Skin of body (tissue), 2 donors: Measurements from ENCODE around the gene KREMEN1. TPM values are rescaled to one million over a fixed set of nuclear protein-coding genes. Genes with fewer than 3 reads are reported as not detected.

Experiments used
- DNase-seq: peaks from one replicate; lab custom pipeline; 2025; lab: John Stamatoyannopoulos, UW
- total RNA-seq: library from RNA; depleted of rRNA; stranded (reverse); fragments of >200 nt; gene quantifications from one replicate; pipeline ENCODE4 v1.2.3, GENCODE V29; 2014

KREMEN1 gene
- total RNA-seq, 1 donor from 2014 or later: 30.4 TPM

GRCh38 chr22:29205252-29205593, 132.4 kb downstream of the KREMEN1 start:
- DNase-seq: no peak

GRCh38 chr22:29205594-29206371, 132.9 kb downstream of the KREMEN1 start, which contains the start of gene EMID1:
Gene EMID1 (plus strand): TSS chr22:29205896. CDS start chr22:29206039, 143 bp downstream.
- DNase-seq: no peak

GRCh38 chr22:29206372-29207242, 133.8 kb downstream of the KREMEN1 start:
- no peak for DNase-seq

GRCh38 chr22:29207243-29207550, 134.4 kb downstream of the KREMEN1 start:
- no peak for DNase-seq

- no peak for DNase-seq
Measured at GRCh38 chr22:29207562-29208501, 135.0 kb downstream of the KREMEN1 start.

- DNase-seq: no peak
Measured at GRCh38 chr22:29208502-29208862, 135.6 kb downstream of the KREMEN1 start.

- no peak for DNase-seq
Measured at GRCh38 chr22:29208879-29209623, 136.2 kb downstream of the KREMEN1 start.

GRCh38 chr22:29209624-29209929, 136.7 kb downstream of the KREMEN1 start:
- no peak for DNase-seq

GRCh38 chr22:29211066-29211465, 138.2 kb downstream of the KREMEN1 start:
- DNase-seq: no peak

GRCh38 chr22:29211466-29211865, 138.6 kb downstream of the KREMEN1 start:
- no peak for DNase-seq

- DNase-seq: no peak
Measured at GRCh38 chr22:29212743-29213142, 139.9 kb downstream of the KREMEN1 start.

- DNase-seq: no peak
Measured at GRCh38 chr22:29213493-29213892, 140.7 kb downstream of the KREMEN1 start.

GRCh38 chr22:29214232-29214631, 141.4 kb downstream of the KREMEN1 start:
- DNase-seq: no peak

- no peak for DNase-seq
Measured at GRCh38 chr22:29215012-29215860, 142.4 kb downstream of the KREMEN1 start.

- no peak for DNase-seq
Measured at GRCh38 chr22:29216011-29216872, 143.4 kb downstream of the KREMEN1 start.

- no peak for DNase-seq
Measured at GRCh38 chr22:29216873-29217666, 144.2 kb downstream of the KREMEN1 start.
